Uterus (tissue), 2 donors: ENCODE data around the gene FBN1.

Experiments used
- CTCF ChIP-seq, 4 experiments: fragments of 200-600 bp in 2 of 4; fragments of 450-650 bp in 2 of 4; sonication (generic) in 2 of 4; IDR thresholded peaks; one replicate each; pipeline ENCODE4 v1.5.1; 2016 to 2019; ENCODE audit warnings: antibody characterized with exemption in 4 of 4, mild to moderate bottlenecking in 2 of 4, moderate library complexity in 1 of 4
- POLR2A ChIP-seq, 2 donors: fragments of 450-650 bp; IDR thresholded peaks; one replicate each; pipeline ENCODE4 v1.6.1; 2016; ENCODE audit warnings: antibody characterized with exemption in 2 of 2, mild to moderate bottlenecking in 1 of 2, moderate library complexity in 1 of 2

DNA sequence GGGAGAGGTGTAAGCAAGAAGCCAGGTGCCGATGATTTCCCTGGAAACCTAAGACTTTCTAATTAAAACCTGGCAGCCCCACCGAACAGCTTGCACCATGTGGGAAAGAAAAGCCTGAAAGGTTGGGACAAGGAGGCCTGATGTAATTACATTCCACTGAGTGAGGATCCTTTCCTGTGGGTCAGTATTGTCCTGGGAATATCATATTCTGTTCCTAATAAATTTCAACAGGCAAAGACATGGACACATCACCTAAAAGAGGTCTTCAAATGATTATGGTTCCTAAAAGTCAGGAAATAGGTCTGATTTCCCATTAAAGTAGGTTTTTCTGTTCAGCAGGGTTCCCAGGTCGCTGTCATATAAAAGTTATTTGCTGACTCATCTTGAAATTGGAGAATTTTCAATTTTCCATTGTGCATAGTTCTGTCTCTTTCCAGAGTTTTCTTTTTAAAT, 255.8 kb downstream of the FBN1 start:
- TF ChIP-seq POLR2A (IDR thresholded peaks at IDR 0.05), result no peak
- no peak for TF ChIP-seq CTCF (IDR thresholded peaks at IDR 0.05)
